HUES6 (cell line): ENCODE measurements around the gene CEP131.

Experiments used
- H3K27ac ChIP-seq: 2 replicates; pipeline ENCODE4 v1.7.0; 2013; ENCODE audit warnings: low read depth, mild to moderate bottlenecking, low read length, inconsistent platforms
- H3K27me3 ChIP-seq: 2 replicates; pipeline ENCODE4 v1.6.1; 2013; ENCODE audit warnings: low read length; ENCODE audit not compliant: control insufficient read depth, insufficient read depth
- H3K36me3 ChIP-seq: 2 replicates; pipeline ENCODE4 v1.6.1; 2013; ENCODE audit warnings: low read length; ENCODE audit not compliant: control insufficient read depth, insufficient read depth
- H3K4me1 ChIP-seq: 2 replicates; pipeline ENCODE4 v1.6.1; 2013; ENCODE audit warnings: low read length; ENCODE audit not compliant: control insufficient read depth, insufficient read depth
- H3K4me3 ChIP-seq: 2 replicates; pipeline ENCODE4 v1.5.1; 2013; ENCODE audit warnings: low read depth, low read length
- H3K9ac ChIP-seq: one replicate; pipeline ENCODE4 v1.6.1; 2013; ENCODE audit warnings: mild to moderate bottlenecking, low read length
- H3K9me3 ChIP-seq: 2 replicates; pipeline ENCODE4 v1.6.1; 2013; ENCODE audit warnings: low read depth, low read length; ENCODE audit not compliant: control insufficient read depth, insufficient read depth

Gene CEP131

GRCh38 chr17:81189670-81190530, 32.9 kb downstream of the CEP131 start:
- Histone ChIP-seq H3K9me3 (no peaks in the 10 kb centered on the region), H3K27ac (no peak overlapping the region), H3K4me1 (no peaks in the 10 kb centered on the region), H3K36me3 (peaks cover 51% of the 10 kb centered on the region), H3K9ac (no peak overlapping the region), H3K4me3 (no peak overlapping the region), H3K27me3 (no peaks in the 10 kb centered on the region)

GRCh38 chr17:81189016-81189415, 33.7 kb downstream of the CEP131 start:
- H3K4me3 ChIP-seq: no peak overlapping the region
- no peak overlapping the region for H3K9ac ChIP-seq
- no peaks in the 10 kb centered on the region for H3K4me1 ChIP-seq
- H3K36me3 ChIP-seq: peaks cover 45% of the 10 kb centered on the region
- no peaks in the 10 kb centered on the region for H3K9me3 ChIP-seq
- no peaks in the 10 kb centered on the region for H3K27me3 ChIP-seq
- no peak overlapping the region for H3K27ac ChIP-seq

GRCh38 chr17:81188491-81188840, 34.3 kb downstream of the CEP131 start:
- Histone ChIP-seq H3K4me3 (no peak overlapping the region), H3K9ac (no peak overlapping the region), H3K9me3 (no peaks in the 10 kb centered on the region), H3K27me3 (no peaks in the 10 kb centered on the region), H3K27ac (no peak overlapping the region), H3K36me3 (peaks cover 42% of the 10 kb centered on the region), H3K4me1 (no peaks in the 10 kb centered on the region)

GRCh38 chr17:81187586-81188490, 34.9 kb downstream of the CEP131 start:
- H3K27ac ChIP-seq: no peak overlapping the region
- no peaks in the 10 kb centered on the region for H3K4me1 ChIP-seq
- H3K9me3 ChIP-seq: no peaks in the 10 kb centered on the region
- H3K4me3 ChIP-seq: no peak overlapping the region
- H3K9ac ChIP-seq: no peak overlapping the region
- H3K27me3 ChIP-seq: no peaks in the 10 kb centered on the region
- H3K36me3 ChIP-seq: peaks cover 38% of the 10 kb centered on the region

- Histone ChIP-seq H3K9me3 (no peaks in the 10 kb centered on the region), H3K27ac (no peak overlapping the region), H3K36me3 (peaks cover 38% of the 10 kb centered on the region), H3K9ac (no peak overlapping the region), H3K4me3 (no peak overlapping the region), H3K4me1 (no peaks in the 10 kb centered on the region), H3K27me3 (no peaks in the 10 kb centered on the region)
Measured at GRCh38 chr17:81187120-81187519, 35.6 kb downstream of the CEP131 start.

GRCh38 chr17:81186203-81186602, 36.6 kb downstream of the CEP131 start:
- no peak overlapping the region for H3K4me3 ChIP-seq
- no peak overlapping the region for H3K27ac ChIP-seq
- H3K9me3 ChIP-seq: no peaks in the 10 kb centered on the region
- H3K27me3 ChIP-seq: no peaks in the 10 kb centered on the region
- no peak overlapping the region for H3K9ac ChIP-seq
- peaks cover 31% of the 10 kb centered on the region for H3K36me3 ChIP-seq
- H3K4me1 ChIP-seq: no peaks in the 10 kb centered on the region

- Histone ChIP-seq H3K27ac (no peak overlapping the region), H3K4me3 (no peak overlapping the region), H3K9ac (no peak overlapping the region), H3K27me3 (no peaks in the 10 kb centered on the region), H3K4me1 (no peaks in the 10 kb centered on the region), H3K36me3 (peaks cover 16% of the 10 kb centered on the region), H3K9me3 (no peaks in the 10 kb centered on the region)
Measured at GRCh38 chr17:81184555-81184954, 38.2 kb downstream of the CEP131 start.

GRCh38 chr17:81183807-81184206, 39.0 kb downstream of the CEP131 start:
- Histone ChIP-seq H3K4me1 (no peaks in the 10 kb centered on the region), H3K9ac (no peak overlapping the region), H3K27ac (no peak overlapping the region)

GRCh38 chr17:81183316-81183715, 39.4 kb downstream of the CEP131 start:
- peaks cover 4% of the 10 kb centered on the region; the same call in 1 of the 2 replicates for H3K36me3 ChIP-seq
- no peak overlapping the region for H3K9ac ChIP-seq
- no peak overlapping the region for H3K27ac ChIP-seq
- no peaks in the 10 kb centered on the region for H3K9me3 ChIP-seq
- no peak overlapping the region for H3K4me3 ChIP-seq
- no peaks in the 10 kb centered on the region for H3K4me1 ChIP-seq
- no peaks in the 10 kb centered on the region for H3K27me3 ChIP-seq

More at GRCh38 chr17:81183807-81184206, 39.0 kb downstream of the CEP131 start:
- no peaks in the 10 kb centered on the region for H3K27me3 ChIP-seq
- no peaks in the 10 kb centered on the region for H3K9me3 ChIP-seq
- H3K4me3 ChIP-seq: no peak overlapping the region
- peaks cover 8% of the 10 kb centered on the region for H3K36me3 ChIP-seq

- H3K9ac ChIP-seq: no peak overlapping the region
- H3K36me3 ChIP-seq: no peaks in the 10 kb centered on the region
- no peaks in the 10 kb centered on the region for H3K4me1 ChIP-seq
- H3K4me3 ChIP-seq: no peak overlapping the region
- no peaks in the 10 kb centered on the region for H3K27me3 ChIP-seq
- H3K27ac ChIP-seq: no peak overlapping the region
- no peaks in the 10 kb centered on the region for H3K9me3 ChIP-seq
Measured at GRCh38 chr17:81182596-81182995, 40.2 kb downstream of the CEP131 start.

GRCh38 chr17:81181811-81182185, 41.0 kb downstream of the CEP131 start:
- Histone ChIP-seq H3K27me3 (no peaks in the 10 kb centered on the region), H3K27ac (no peak overlapping the region), H3K9me3 (no peaks in the 10 kb centered on the region), H3K4me1 (no peaks in the 10 kb centered on the region), H3K9ac (no peak overlapping the region), H3K36me3 (no peaks in the 10 kb centered on the region), H3K4me3 (no peak overlapping the region)
